ENCODE data around the gene GSTCD.
"Not testable (repeated sequence)": the region's sequence is repeated elsewhere in the genome, so short reads cannot be mapped to it uniquely, and the experiment has no call there.

Gene GSTCD, protein sequence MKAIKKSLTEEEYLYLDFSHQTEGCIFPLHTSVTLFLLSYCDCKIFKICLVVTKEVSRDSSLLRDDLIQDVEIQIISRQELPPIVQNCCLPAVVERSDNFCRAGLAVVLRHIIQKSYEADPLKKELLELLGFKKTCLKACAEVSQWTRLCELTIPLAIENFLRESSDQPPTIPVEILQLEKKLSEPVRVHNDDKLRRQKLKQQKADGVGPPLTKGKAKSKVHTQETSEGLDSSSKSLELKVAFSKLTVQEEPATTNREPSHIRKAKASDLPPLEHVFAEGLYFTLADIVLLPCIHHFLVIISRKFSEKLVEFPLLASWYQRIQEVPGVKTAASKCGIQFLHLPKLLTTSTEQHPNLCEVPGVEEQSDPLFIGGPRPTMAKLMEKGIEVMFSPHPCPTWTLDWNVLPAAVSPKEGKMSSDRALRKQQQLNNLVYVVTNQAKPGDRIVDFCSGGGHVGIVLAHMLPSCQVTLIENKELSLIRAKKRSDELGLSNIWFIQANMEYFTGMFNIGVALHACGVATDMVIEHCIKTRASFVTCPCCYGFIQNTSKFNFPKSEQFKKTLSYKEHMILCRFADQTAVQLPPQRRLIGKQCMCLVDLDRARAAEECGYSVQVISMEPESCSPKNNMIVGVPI

DNA sequence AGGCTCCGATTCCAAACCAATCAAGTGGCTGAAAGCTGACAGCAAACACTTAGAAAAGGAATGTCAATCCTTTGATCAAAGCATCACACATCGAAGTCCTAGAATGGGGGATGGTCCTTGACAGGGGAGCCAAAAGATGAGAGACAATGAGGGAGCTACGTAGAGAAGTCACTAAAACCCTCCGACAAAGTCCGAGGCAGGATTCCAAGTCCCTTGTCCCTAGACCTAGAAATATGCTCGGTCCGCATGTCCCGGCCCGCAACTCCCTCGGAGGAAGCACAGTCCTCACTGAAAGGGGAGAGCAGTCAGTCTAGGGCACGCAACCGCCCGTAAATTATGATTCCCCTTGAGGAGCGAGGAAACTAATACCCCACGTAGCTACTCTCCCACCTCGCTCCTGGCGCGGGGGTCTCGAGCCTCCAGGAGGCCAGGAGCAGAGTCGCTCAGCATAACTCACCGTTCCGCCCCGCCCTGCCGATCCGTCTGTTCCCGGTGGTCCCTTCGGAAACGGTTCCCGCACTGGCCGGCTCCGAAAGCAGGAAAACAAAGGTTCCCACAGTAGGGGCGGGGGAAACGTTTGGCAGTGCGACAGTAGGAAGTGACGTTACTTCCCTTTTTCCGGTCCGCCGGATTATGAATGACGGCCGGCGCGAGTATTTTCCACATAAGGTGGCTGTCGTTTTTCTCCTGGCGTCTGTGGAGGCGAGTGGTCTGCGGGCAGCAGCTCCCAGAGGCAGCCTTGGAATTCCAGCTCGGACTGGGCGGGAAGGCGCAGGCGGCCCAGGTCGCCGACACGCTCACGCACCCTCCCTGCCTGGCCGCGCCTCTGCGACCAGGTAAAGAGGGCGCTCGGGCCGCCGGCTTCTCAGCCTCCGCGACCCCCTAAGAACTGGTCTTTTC, at the start of gene GSTCD, which contains the start of gene INTS12:
Gene GSTCD, plus strand, starts transcription at position 604 of the 900 bp plus-strand sequence. CDS start 8,830 bp downstream, outside the sequence.
Gene INTS12, minus strand, starts transcription at position 509 of the 900 bp plus-strand sequence. CDS start 8,684 bp downstream, outside the sequence.
- DNase-seq (ENCODE audit: low read depth in 2 of 2): peak; percentile 79 to 81

DNA sequence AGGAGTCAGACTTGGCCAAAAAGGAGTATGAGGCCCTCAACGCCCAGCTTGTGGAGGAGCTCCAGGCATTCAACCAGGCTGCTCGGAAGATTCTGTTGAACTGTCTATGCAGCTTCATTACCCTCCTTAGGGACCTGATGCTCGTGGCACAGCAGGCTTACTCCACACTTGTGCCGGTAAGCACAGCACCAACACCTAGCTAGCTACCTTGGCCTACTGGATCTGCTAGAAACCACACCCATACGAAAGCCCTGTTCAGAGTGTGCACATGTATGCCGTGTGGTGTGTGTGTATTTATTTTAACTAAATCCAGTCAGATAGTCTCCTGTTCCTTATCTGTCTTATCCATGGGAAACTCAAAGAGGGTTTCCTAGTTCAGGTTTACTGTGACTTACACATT, 49.4 kb upstream of the GSTCD start:
- no peak for DNase-seq (ENCODE audit: low read depth in 2 of 2)

DNA sequence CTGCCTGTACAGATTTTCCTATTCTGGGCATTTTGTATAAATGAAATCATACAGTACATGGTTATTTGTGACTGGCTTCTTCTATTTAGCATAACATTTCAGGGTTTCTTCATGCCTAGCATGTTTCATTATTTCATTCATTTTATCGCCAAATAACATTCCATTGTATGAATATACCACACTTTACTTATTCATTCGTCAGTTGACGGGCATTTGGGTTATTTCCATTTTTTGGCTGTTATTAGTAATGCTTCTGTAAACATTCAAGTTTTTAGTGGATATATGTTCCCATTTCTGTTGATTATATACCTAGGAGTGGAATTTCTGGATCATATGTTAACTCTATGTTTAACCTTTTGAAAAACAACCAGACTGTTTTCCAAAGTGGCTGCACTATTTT, 47.6 kb upstream of the GSTCD start:
- no peak for DNase-seq (ENCODE audit: low read depth in 2 of 2)

DNA sequence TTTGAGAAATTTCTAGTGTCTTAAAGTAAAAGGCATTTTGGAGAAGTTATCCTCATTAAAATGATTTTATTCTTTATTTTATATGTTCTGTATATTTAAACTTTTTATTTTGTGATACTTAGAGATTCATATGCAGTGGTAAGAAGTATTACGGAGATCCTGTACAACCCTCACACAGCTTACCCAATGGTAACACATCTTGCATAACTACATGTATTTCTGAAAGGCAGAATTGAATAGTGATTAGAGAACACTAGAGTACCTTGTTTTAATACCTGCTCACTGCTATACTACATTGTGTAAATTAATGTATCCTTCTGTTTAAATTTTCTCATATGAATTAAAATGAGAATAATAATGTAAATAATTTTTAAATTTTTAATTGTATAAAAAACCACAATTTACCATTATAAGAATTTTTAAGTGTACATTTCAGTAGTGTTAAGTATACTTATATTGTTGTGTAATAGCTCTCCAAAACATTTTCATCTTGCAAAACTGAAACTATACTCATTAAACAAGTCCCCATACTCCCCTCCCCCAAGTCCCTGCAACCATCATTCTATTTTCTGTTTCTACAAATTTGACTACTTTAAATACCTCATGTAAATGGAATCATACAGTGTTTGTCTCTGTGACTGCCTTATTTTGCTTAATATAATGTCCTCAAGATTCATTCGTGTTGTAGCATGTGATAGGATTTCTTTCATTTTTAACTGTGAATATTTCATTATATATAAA, 45.5 kb upstream of the GSTCD start:
- DNase-seq (ENCODE audit: low read depth in 2 of 2): no peak

DNA sequence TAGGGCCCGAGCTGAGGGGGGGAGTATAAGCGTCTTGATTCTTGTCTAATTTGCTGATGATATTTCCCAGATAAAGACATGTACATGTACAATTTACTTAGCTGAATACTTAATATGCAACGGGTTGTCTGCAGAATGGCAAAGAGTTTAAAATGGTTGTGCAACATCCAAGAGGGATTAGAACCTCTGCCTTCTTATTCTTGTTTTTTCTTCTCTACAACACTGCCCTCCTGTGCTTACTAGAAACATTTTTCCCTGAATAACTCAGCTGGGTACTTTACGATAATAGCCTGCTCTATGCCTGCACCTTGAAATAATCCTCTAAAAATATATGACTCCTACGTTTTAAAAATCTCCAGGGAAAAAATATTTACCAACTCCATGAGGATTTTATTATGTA, 41.9 kb upstream of the GSTCD start:
- no peak for DNase-seq (ENCODE audit: low read depth in 2 of 2)

DNA sequence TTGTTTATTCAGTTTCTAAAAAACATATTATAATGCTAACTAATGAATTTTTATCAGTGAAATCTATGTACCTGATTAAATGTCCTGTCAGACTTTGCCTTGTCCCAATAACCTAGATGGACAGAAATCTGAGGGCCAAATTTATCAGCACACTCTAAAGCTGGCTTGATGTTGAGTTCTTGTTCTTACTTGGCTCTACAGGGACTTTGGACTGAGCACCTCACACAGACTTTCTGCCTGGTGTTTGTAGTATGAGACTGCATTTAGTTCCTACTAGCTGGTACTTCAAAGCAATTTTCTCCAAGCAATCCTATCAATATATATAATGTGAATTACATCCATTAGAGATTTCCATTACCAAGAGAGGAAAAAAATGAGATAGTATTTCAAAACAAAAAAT, 37.9 kb upstream of the GSTCD start:
- no peak for DNase-seq (ENCODE audit: low read depth in 2 of 2)

DNA sequence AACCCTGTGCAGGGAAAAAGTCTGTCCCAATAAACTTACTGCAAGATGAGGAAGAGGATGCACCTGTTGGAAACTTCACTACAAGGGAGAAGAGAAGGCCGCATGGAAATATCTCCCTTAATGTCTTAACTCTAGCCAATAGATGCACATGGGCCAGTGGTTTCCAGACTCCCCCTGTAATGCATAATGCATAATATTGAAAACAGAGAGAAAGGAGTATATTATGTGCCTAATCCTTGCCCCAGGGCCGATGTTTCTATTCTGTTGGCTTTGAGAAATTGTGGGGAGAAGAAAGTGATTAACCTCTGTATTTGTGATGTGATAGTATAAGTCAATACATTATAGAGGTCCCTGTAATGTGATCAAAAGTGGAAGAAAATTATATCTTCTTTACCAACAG, 37.3 kb upstream of the GSTCD start:
- DNase-seq (ENCODE audit: low read depth in 2 of 2): no peak

DNA sequence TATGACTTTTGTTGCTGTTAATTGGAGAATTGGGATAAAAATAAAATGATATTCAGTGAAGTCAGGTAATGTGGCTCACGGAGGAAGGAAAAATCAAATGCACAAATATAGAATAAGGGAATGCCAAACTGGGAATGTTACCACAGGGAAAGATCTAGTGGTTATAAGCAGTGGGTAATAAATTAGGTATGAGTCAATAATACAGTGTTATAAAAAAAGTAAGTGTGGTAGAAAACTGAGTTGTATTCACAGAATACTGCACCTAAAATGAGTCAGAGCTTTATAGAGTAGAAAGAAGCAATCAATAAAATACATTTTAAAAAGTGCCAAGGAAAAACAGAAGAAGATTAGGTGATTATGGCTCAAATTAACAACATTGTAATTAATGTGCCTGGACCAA, 34.6 kb upstream of the GSTCD start:
- DNase-seq (ENCODE audit: low read depth in 2 of 2): no peak

DNA sequence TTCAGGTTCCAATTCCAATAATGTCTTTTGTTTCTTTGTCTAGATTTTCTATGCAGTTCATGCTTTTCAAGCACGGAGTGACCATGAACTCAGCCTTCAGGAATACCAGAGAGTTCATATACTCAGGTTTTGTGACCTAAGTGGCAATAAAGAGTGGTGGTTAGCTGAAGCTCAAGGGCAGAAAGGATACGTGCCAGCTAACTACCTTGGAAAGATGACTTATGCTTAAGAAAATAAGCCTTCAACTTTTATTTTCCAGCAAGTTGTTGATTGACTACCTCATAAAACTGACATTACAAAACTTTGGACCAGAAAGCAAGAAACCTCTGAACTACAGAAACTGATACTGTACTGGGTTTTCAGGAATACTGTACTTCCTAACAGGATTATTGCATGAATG, 30.9 kb upstream of the GSTCD start:
- no peak for DNase-seq (ENCODE audit: low read depth in 2 of 2)

DNA sequence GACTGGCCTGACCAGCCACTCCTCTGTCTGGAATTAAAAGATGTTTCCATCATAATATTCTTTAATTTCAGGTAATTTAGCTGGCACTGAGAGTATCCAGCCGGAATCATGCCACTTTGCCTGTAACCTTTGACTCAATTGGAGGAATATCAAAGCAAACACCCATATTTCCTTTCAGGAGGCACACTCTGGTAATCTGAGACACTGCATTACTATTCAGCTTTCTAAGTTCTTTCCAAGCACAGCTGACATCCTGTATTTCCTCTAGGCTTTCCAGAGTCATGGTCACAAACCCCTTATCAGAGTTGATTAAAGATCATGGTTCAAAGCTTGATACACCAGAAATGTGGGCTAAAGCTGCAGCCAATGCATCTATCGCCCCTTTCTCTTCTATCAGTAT, 29.4 kb upstream of the GSTCD start:
- no peak for DNase-seq (ENCODE audit: low read depth in 2 of 2)

DNA sequence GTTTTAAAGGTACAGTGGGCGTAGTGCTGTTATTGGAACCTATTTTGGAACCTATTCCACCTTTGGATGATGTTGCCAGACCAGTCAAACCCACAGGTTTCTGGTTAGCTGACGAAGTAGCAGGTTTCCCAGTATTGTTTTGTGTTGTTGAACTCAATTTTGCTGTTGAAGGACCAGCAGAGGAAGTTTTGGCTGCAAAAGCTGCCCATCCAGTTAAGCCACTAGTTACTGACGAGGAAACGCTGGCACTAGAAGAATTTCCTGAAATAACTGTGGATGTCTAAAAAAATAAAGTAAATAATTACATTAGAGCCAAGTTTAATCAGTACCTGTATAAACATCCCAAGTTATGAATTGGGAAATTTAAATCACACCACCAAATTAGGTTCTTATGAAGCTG, 25.5 kb upstream of the GSTCD start:
- DNase-seq (ENCODE audit: low read depth in 2 of 2): no peak

DNA sequence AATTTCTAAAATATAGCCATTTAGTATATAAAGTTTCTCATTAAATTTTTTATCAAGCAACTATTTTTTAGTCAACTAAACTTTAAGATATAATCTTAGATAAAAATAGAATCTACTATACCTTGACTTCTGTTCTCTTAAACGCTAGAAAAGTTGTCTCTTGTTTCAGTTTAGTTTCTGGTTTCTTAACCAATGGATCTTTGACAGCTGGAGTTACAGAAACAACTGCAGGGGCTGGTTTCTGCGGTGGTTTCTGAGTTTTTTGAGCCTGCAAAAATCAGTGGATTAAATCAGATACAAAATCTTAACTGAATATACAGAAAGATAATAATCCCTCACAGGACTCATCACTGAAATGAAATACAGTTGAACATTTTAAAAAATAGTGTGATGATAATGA, 22.0 kb upstream of the GSTCD start:
- no peak for DNase-seq (ENCODE audit: low read depth in 2 of 2)

DNA sequence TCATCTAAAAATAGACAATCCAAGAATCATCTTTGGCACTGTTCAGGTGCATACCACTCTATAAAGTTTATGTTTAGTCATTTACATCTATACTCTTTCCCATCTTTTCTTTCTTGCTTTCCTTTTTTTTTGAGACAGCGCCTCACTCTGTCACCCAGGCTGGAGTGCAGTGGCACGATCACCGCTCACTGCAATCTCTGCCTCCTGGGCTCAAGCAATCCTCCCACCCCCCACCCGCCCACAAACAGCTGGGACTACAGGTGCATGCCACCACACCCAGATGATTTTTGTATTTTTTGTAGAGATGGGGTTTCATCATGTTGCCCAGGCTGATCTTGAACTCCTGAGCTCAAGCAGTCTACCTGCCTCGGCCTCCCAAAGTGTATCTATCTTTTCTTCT, 13.8 kb upstream of the GSTCD start:
- not testable (repeated sequence) for DNase-seq (ENCODE audit: low read depth in 2 of 2)

DNA sequence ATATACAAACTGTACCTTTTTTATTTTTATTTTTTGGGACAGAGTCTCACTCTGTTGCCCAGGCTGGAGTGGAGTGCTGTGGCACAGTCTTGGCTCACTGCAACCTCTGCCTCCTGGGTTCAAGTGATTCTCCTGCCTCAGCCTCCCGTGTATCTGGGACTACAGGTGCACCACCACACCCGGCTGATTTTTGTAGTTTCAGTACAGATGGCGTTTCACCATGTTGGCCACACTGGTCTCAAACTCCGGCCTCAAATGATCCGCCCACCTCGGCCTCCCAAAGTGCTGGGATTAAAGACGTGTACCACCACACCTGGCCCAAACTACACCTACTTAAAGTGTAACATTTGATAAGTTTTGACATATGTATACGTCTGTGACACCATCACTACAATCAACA, 12.8 kb upstream of the GSTCD start:
- not testable (repeated sequence) for DNase-seq (ENCODE audit: low read depth in 2 of 2)

DNA sequence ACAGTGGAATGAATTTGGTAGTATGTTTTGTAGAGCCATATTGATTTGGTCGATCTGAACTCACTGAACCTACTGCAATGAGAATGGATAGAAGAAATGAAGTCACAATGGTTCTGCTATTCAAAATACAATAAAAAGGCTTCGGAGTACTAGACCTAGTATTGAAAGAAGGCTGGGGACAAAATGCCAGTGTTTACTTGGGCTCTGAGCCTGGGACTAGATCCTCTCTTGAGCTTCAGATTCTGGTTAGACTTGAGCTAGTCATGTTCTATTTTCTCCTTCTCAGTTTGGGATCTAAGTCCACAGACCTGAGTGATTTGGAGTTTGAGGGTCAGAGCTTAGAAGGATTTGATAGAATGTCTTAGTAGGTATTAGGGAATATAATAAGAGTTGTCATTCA, 10.0 kb upstream of the GSTCD start:
- no peak for DNase-seq (ENCODE audit: low read depth in 2 of 2)

DNA sequence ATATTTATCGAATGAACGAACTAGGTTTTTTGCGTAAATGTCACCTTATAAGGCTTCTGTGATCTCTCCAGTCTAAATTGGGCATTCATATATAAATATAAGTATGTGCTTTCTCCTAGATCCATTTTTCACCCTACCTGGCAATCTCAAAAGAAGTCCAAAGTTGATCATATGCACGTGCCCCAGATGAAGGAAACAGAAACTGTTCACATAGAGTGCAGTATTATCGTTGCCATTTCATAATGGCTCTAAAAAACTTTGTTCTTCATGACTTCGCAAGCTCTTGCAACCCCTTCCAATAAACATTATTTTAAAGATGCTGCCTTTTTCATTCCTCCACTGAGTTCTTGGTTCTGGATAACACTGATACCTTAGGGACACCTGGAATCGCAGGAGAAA, 803 bp upstream of the GSTCD start:
- DNase-seq (ENCODE audit: low read depth in 2 of 2): no peak

DNA sequence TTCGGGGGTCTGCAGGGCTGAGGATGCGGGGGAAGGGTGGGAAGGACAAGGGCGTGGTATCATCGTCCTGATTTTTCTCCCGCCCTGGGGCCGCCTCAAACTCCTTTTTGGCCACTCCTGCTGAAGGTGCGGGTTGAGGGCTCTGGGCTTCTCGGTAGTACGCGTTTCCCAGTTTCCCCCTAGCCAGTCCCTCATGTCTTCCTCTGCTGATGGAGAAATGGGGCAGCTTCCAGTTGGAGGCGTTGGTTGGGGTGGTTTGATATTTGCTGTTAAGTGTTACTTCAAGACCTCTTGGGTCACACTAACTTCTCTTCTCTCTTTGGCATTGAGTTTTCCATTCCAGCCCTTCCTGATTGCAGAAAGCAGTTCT, 482 bp downstream of the GSTCD start:
- no peak for DNase-seq (ENCODE audit: low read depth in 2 of 2)

DNA sequence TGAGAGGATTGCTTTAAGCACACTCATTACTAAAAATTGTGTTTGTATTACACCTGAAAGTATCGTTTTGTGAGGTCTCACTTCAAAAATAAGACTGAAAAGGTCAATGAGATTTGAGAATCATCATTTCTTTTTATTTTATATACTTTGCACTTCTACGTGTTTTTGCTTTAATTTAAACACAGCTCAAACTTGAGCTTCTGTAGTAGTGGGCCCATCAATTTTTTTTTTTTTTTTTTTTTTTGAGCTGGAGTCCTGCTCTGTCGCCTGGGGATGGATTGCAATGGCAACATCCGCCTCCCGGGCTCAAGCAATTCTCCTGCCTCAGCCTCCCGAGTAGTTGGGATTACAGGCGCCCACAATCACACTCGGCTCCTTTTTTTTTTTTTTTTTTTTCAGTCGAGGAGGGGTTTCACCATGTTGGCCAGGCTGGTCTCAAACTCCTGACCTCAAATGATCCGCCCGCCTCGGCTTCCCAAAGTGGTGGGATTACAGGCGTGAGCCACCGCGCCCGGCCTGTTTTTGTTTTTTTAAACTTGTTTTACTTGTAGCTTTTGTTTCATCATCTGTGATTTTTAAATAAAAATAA, 1.5 kb downstream of the GSTCD start:
- no peak for DNase-seq (ENCODE audit: low read depth in 2 of 2)

DNA sequence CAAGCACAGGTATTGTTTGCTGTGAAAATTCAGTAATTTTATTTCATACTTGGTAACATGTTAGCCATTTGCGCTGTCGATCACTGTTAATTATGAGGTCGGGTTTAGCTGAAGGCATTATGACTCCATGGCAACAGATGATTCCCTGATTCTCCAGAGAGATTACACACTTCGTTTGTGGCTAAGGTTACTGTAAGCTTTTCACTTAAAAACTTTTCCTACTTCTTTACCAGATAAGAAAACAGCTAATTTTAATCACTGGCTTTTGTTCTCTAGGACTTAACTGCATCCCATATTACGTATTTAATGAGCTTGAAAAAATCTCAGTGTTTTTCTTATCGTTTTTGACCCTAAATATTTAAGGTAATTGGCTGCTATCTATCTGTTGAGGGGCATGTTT, 2.1 kb downstream of the GSTCD start:
- DNase-seq (ENCODE audit: low read depth in 2 of 2): no peak

DNA sequence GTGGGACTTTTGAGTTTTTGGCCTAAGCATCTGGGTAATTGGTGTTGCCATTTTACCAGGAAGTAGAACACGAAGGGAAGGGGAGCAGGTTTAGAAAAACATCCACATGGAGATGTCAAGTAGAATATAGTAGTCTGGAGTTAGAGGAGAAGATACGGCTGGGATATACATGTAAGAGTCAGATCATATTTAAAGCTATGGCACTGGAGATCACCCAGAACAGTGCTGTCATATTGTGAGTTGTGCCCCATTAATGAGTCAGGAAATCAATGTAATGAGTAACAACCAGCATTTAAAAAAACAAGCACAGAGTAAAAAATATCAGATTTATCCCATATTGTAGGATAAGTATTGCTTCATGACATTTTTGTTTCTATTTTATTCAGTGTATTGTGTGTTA, 4.2 kb downstream of the GSTCD start:
- no peak for DNase-seq (ENCODE audit: low read depth in 2 of 2)

DNA sequence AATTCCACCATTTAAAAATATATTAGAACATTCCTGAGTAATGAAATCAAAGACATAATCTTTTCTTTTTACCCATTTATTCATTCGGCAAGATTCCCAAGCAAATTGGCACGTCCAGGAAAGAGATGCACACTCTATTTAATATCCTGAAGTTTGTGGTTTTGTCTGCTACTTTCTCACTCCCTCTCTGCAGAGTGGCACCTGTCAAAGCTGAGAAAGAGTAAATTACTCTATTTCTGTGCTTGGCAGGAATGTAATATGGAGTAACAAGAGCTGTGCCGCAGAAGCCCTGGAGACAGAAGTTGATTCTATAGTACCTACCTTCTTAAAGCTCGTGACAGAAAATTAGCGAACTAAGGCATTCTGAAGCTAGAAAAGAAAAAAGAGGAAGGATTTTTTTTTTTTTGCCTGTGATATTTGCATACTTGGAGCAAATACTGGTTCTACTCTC, 5.5 kb downstream of the GSTCD start:
- DNase-seq (ENCODE audit: low read depth in 2 of 2): no peak
